Activated CD8-positive, alpha-beta memory T cell treated with anti-CD3 and anti-CD28 coated beads for 1 hour (primary cell): ENCODE data around the gene PRG3.

Experiments
- DNase-seq, 2 donors: peaks; one replicate each; pipeline ENCODE4 v3.0.0-alpha.2; 2020; ENCODE audit warnings: low read depth in 1 of 2; ENCODE audit errors: extremely low read depth in 1 of 2

PRG3 gene

GRCh38 chr11:57391539-57391938 lies 10.6 kb upstream of the PRG3 start:
- no peak for DNase-seq

- DNase-seq: no peak
Observed at GRCh38 chr11:57391111-57391510, 10.2 kb upstream of the PRG3 start.

GRCh38 chr11:57390535-57390934 lies 9.6 kb upstream of the PRG3 start, which contains the start of gene PRG2:
Gene PRG2, minus strand, starts transcription at chr11:57390650. Its CDS starts 706 bp downstream, at chr11:57389944.
- DNase-seq: no peak

- no peak for DNase-seq
Observed at GRCh38 chr11:57387289-57388030, 6.5 kb upstream of the PRG3 start.

GRCh38 chr11:57386178-57386940 lies 5.4 kb upstream of the PRG3 start:
- DNase-seq: no peak

- no peak for DNase-seq
Observed at GRCh38 chr11:57379732-57380131, 1.2 kb downstream of the PRG3 start.

- no peak for DNase-seq
Observed at GRCh38 chr11:57378186-57378585, 2.8 kb downstream of the PRG3 start.

- no peak for DNase-seq
Observed at GRCh38 chr11:57377107-57377506, 3.8 kb downstream of the PRG3 start.

- no peak for DNase-seq
Observed at GRCh38 chr11:57376095-57377090, 4.6 kb downstream of the PRG3 start.

GRCh38 chr11:57375490-57375889 lies 5.5 kb downstream of the PRG3 start:
- DNase-seq: no peak

GRCh38 chr11:57374966-57375365 lies 6.0 kb downstream of the PRG3 start:
- DNase-seq: no peak

GRCh38 chr11:57373146-57373545 lies 7.8 kb downstream of the PRG3 start:
- DNase-seq: no peak

GRCh38 chr11:57370941-57371340 lies 10.0 kb downstream of the PRG3 start:
- no peak for DNase-seq

- DNase-seq: no peak
Observed at GRCh38 chr11:57370251-57370650, 10.7 kb downstream of the PRG3 start.

GRCh38 chr11:57368845-57369232 lies 12.1 kb downstream of the PRG3 start:
- DNase-seq: no peak

- no peak for DNase-seq
Observed at GRCh38 chr11:57368106-57368844, 12.7 kb downstream of the PRG3 start.

GRCh38 chr11:57364851-57365660 lies 15.9 kb downstream of the PRG3 start:
- DNase-seq: no peak

- no peak for DNase-seq
Observed at GRCh38 chr11:57363131-57364080, 17.5 kb downstream of the PRG3 start.
